K562 (cell line): Measurements from ENCODE around the gene TICAM1. TPM values are rescaled to one million over a fixed set of nuclear protein-coding genes. Genes with fewer than 3 reads are reported as not detected.

Source experiments
- ATAC-seq: fragments of 200-7000 bp; cut with Tn5 transposase; 3 replicates; pipeline ENCODE4 v1.9.1; 2020; ENCODE audit warnings: moderate library complexity
- BruUV-seq: library from RNA; stranded (reverse); fragments of 400-500 nt; replicated peaks from 2 replicates; lab custom pipeline; 2021; lab: Mats Ljungman, UMichigan
- CTCF ChIA-PET: fragments of 300-600 bp; formaldehyde crosslinking; extraction: SDS; loops from one replicate; lab custom pipeline; 2021; ENCODE audit warnings: low intra/inter-chr PET ratio; lab: Yijun Ruan, JAX
- POLR2A ChIA-PET: fragments of 300-600, 350-650 bp; sonication (Branson Sonifier 250); formaldehyde crosslinking; extraction: SDS; loops from one replicate; lab custom pipeline; 2021; ENCODE audit warnings: antibody characterized with exemption, inconsistent platforms; lab: Yijun Ruan, JAX
- DNase-seq, 4 experiments: peaks; one replicate each; pipeline versions ENCODE4 v3.0.0 to v3.0.0-alpha.2; 2011 to 2018; ENCODE audit warnings: low spot score in 3 of 4, mixed read lengths in 3 of 4; ENCODE audit errors: extremely low read depth in 1 of 4
- FAIRE-seq: peaks from 2 replicates; lab custom pipeline; 2011; peaks lifted over from hg19 to GRCh38; lab: Jason Lieb, UNC
- H2AFZ ChIP-seq: 2 replicates; pipeline ENCODE4 v1.6.0; 2011; ENCODE audit warnings: low read depth, low read length, control low read depth, inconsistent platforms
- H3K27ac ChIP-seq: fragments of 200-600 bp; 3 replicates; pipeline ENCODE4 v1.8.0; 2011; ENCODE audit warnings: low read depth, mild to moderate bottlenecking, control low read depth, inconsistent platforms, low read length, moderate library complexity, mixed read lengths; ENCODE audit errors: extremely low read depth
- H3K27me3 ChIP-seq, 2 experiments: fragments of 300-600 bp in 1 of 2; 2 replicates in 1 of 2; 3 replicates in 1 of 2; pipeline versions ENCODE4 v1.6.0 to v1.8.0; 2011; ENCODE audit warnings: inconsistent platforms in 2 of 2, low read length in 2 of 2, mild to moderate bottlenecking in 1 of 2, mixed read lengths in 1 of 2, moderate library complexity in 1 of 2; ENCODE audit not compliant: control insufficient read depth in 2 of 2, insufficient read depth in 2 of 2
- H3K36me3 ChIP-seq: fragments of 300-600 bp; 3 replicates; pipeline ENCODE4 v1.8.0; 2011; ENCODE audit warnings: mild to moderate bottlenecking, low read length, inconsistent platforms; ENCODE audit not compliant: control insufficient read depth, insufficient read depth
- H3K4me1 ChIP-seq, 2 experiments: fragments of 200-600 bp in 1 of 2; replicated peaks in 1 of 2; 2 replicates in 1 of 2; 3 replicates in 1 of 2; pipeline versions ENCODE4 v1.5.1 to v1.8.0; 2011; ENCODE audit warnings: inconsistent platforms in 2 of 2, low read length in 2 of 2, mild to moderate bottlenecking in 1 of 2, mixed read lengths in 1 of 2, moderate library complexity in 1 of 2; ENCODE audit not compliant: control insufficient read depth in 2 of 2, insufficient read depth in 2 of 2
- H3K4me2 ChIP-seq: 2 replicates; pipeline ENCODE4 v1.6.1; 2011; ENCODE audit warnings: low read length, control low read depth, inconsistent platforms, mixed read lengths; ENCODE audit not compliant: insufficient read depth
- H3K4me3 ChIP-seq: fragments of 200-600 bp; sonication (generic), shearing (Covaris generic); 2 replicates; pipeline ENCODE4 v1.5.1; 2016; ENCODE audit warnings: control low read depth, inconsistent platforms
- H3K79me2 ChIP-seq: fragments of 200-600 bp; 3 replicates; pipeline ENCODE4 v1.8.0; 2011; ENCODE audit warnings: low read length, inconsistent platforms; ENCODE audit not compliant: control insufficient read depth, insufficient read depth
- H3K9ac ChIP-seq, 2 experiments: 2 replicates each; pipeline versions ENCODE4 v1.6.0 to v1.6.1; 2011; ENCODE audit warnings: low read depth in 2 of 2, low read length in 2 of 2, control low read depth in 1 of 2, inconsistent platforms in 1 of 2, mild to moderate bottlenecking in 1 of 2, mixed read lengths in 1 of 2; ENCODE audit not compliant: insufficient read depth in 1 of 2
- H3K9me1 ChIP-seq: one replicate; pipeline ENCODE4 v1.6.0; 2011; ENCODE audit warnings: inconsistent platforms, mild to moderate bottlenecking, low read length, moderate library complexity; ENCODE audit not compliant: control insufficient read depth, insufficient read depth
- H3K9me3 ChIP-seq: replicated peaks from 2 replicates; pipeline ENCODE4 v1.5.1; 2011; ENCODE audit warnings: low read depth, low read length, inconsistent platforms; ENCODE audit not compliant: control insufficient read depth, insufficient read depth
- H4K20me1 ChIP-seq: replicated peaks from 2 replicates; pipeline ENCODE4 v1.6.1; 2011; ENCODE audit warnings: low read length, inconsistent platforms, mixed read lengths; ENCODE audit not compliant: control insufficient read depth, insufficient read depth
- CXXC5 ChIP-seq: fragments of 250-450 bp; sonication (Bioruptor Pico); IDR thresholded peaks from 2 replicates; pipeline ENCODE4 v1.8.0; 2022; ENCODE audit warnings: inconsistent platforms, mild to moderate bottlenecking, moderate library complexity
- NFIC ChIP-seq: fragments of 450-650 bp; IDR thresholded peaks from 2 replicates; pipeline ENCODE4 v1.6.1; 2017; ENCODE audit warnings: mild to moderate bottlenecking, inconsistent platforms
- POLR2G ChIP-seq: fragments of 200-400 bp; formaldehyde crosslinking; IDR thresholded peaks from 2 replicates; pipeline ENCODE4 v1.6.1; 2017; ENCODE audit warnings: low read depth, mild to moderate bottlenecking, antibody characterized with exemption, low read length, moderate library complexity
- ZFP1 ChIP-seq: fragments of 450-650 bp; formaldehyde crosslinking; IDR thresholded peaks from 2 replicates; pipeline ENCODE4 v1.4.0; 2020; ENCODE audit warnings: mild to moderate bottlenecking, mixed read lengths
- WGBS: fragments of 100-300 bp; shearing (Covaris generic); methylation state at CpG from one replicate; pipeline ENCODE4 v1.1.6; 2016; ENCODE audit warnings: low coverage, mixed read lengths; ENCODE audit not compliant: insufficient coverage; ENCODE audit errors: missing lambda C conversion rate; 5-methylcytosine and 5-hydroxymethylcytosine counted together
- in situ Hi-C: fragments of 300-500 bp; cut with MboI; formaldehyde crosslinking; loops from 4 replicates; pipeline ENCODE4 v1.15.0; 2018; ENCODE audit warnings: inconsistent platforms, mixed read lengths
- intact Hi-C: fragments of 100-400 bp; cut with micrococcal nuclease; formaldehyde crosslinking; loops from 2 replicates; pipeline ENCODE4 v1.14.2; 2022
- polyA plus RNA-seq, 8 experiments: library from polyadenylated mRNA; depleted of rRNA in 4 of 8; stranded (reverse) in 5 of 8; unstranded in 3 of 8; fragments of >200 nt; fragmentation: Nextera tagmentation in 2 of 8; fragmentation: Illumina TruSeq in 1 of 8; extraction: Ambion mirVana in 2 of 8; extraction: Trizol in 1 of 8; gene quantifications; 2 replicates each; pipeline versions ENCODE4 v1.2.1 to v1.2.3, GENCODE V29; 2011 to 2014; ENCODE audit warnings: inconsistent platforms in 1 of 8, missing spikeins in 1 of 8
- total RNA-seq, 7 experiments: library from RNA; depleted of rRNA in 6 of 7; stranded (reverse); fragments of >200 nt in 6 of 7; fragmentation: Illumina TruSeq in 2 of 7; extraction: Trizol in 2 of 7; gene quantifications; 2 replicates each; pipeline versions ENCODE4 v1.2.1 to v1.2.3, GENCODE V29; 2011 to 2021; ENCODE audit warnings: low replicate concordance in 1 of 7
- TF ChIP-seq, protein P1 (sequence below), 2 experiments: fragments of 450-650 bp in 1 of 2; sonication (generic) in 1 of 2; formaldehyde crosslinking in 1 of 2; IDR thresholded peaks; 2 replicates each; pipeline versions ENCODE4 v1.7.1 to v1.9.0; 2016 to 2022; ENCODE audit warnings: inconsistent platforms in 1 of 2, mild to moderate bottlenecking in 1 of 2, missing genetic modification reagents in 1 of 2

Gene TICAM1
- total and polyA plus RNA-seq, 9 of the 15 experiments (the other 6 are each of a cell fraction or from before 2014, with no cell fraction given), result 0.07 to 11.6 (median 1.5) TPM

DNA sequence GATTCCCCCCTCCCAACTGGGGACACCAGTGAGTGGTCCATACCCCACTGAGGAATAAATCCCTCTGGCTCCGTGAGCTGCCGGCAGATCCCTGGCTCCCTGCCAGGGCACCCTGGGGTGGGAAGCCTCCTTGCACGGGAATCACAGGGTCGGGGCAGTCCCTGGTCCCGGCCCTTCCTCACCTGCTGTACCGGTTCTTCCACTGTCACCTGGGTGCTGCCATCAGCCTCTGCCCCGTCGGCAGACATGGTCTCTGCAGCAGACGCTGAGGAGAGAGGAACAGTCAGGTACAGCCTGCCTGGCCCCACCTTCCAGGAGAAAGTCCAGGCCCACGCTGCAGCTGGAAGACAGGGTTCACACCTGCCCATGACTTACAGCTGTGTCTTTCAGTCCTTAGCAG, 29.6 kb upstream of the TICAM1 start:
- ChIA-PET CTCF (no interaction called here), POLR2A (interaction anchor here (0.7 kb wide), 1 partner anchor 1048 kb away, joined by 3 read pairs; no protein-coding TSS in a partner anchor)
- no peak overlapping the region for H3K4me3 ChIP-seq
- FAIRE-seq, result no peak
- no peaks in the 10 kb centered on the region for H3K27me3 ChIP-seq
- no TSS peak for BruUV-seq
- peak overlapping the region in 1 of 2 experiments; percentile 75; a peak in 1 of 4 replicates for H3K9ac ChIP-seq
- peaks cover 4 to 10% of the 10 kb centered on the region in 2 experiments; a peak in 4 of 5 replicates for H3K4me1 ChIP-seq
- intact Hi-C loops, result no loop called here
- peak in 2 of 4 experiments; percentile 13 to 16 for DNase-seq
- TF ChIP-seq NFIC (peak; percentile 83), CXXC5 (CRISPR knock-in tag) (no peak), ZFP1 (CRISPR knock-in tag) (no peak), POLR2G (0 out of 2 replicates have a peak, but pooled peaks have one; percentile 29)
- TF ChIP-seq, protein P1, sequence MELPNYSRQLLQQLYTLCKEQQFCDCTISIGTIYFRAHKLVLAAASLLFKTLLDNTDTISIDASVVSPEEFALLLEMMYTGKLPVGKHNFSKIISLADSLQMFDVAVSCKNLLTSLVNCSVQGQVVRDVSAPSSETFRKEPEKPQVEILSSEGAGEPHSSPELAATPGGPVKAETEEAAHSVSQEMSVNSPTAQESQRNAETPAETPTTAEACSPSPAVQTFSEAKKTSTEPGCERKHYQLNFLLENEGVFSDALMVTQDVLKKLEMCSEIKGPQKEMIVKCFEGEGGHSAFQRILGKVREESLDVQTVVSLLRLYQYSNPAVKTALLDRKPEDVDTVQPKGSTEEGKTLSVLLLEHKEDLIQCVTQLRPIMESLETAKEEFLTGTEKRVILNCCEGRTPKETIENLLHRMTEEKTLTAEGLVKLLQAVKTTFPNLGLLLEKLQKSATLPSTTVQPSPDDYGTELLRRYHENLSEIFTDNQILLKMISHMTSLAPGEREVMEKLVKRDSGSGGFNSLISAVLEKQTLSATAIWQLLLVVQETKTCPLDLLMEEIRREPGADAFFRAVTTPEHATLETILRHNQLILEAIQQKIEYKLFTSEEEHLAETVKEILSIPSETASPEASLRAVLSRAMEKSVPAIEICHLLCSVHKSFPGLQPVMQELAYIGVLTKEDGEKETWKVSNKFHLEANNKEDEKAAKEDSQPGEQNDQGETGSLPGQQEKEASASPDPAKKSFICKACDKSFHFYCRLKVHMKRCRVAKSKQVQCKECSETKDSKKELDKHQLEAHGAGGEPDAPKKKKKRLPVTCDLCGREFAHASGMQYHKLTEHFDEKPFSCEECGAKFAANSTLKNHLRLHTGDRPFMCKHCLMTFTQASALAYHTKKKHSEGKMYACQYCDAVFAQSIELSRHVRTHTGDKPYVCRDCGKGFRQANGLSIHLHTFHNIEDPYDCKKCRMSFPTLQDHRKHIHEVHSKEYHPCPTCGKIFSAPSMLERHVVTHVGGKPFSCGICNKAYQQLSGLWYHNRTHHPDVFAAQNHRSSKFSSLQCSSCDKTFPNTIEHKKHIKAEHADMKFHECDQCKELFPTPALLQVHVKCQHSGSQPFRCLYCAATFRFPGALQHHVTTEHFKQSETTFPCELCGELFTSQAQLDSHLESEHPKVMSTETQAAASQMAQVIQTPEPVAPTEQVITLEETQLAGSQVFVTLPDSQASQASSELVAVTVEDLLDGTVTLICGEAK (IDR thresholded peaks at IDR 0.05), result no peak
- TF ChIP-seq, protein P1 (CRISPR knock-in tag; IDR thresholded peaks at IDR 0.05), result no peak
- 74% methylated on average over 10 of the region's 10 CpGs for WGBS
- no peak overlapping the region for H3K4me2 ChIP-seq
- H3K27ac ChIP-seq, result no peak overlapping the region
- no peak for ATAC-seq
- no peak overlapping the region for H2AFZ ChIP-seq
- H3K79me2 ChIP-seq, result peaks cover 9% of the 10 kb centered on the region
- H3K9me1 ChIP-seq, result no peaks in the 10 kb centered on the region
- peaks cover 47% of the 10 kb centered on the region; the same call in 2 of the 3 replicates for H3K36me3 ChIP-seq
- in situ Hi-C loops, result no loop called here
- no peaks in the 10 kb centered on the region for H3K9me3 ChIP-seq
- 0 out of 2 replicates have a peak, but pooled peaks cover under 1% of the 10 kb centered on the region for H4K20me1 ChIP-seq
